BJ (cell line): ENCODE measurements around the gene TEX2. TPM values are rescaled to one million over a fixed set of nuclear protein-coding genes. Genes with fewer than 3 reads are reported as not detected.

Experiments used
- CTCF ChIA-PET: fragments of 350-600 bp; formaldehyde crosslinking; extraction: SDS; loops from one replicate; lab custom pipeline; 2021; ENCODE audit warnings: antibody characterized with exemption, inconsistent platforms; lab: Yijun Ruan, JAX
- POLR2A ChIA-PET: fragments of 300-600 bp; sonication (Branson Sonifier 250); formaldehyde crosslinking; extraction: SDS; loops from one replicate; lab custom pipeline; 2021; ENCODE audit warnings: antibody characterized with exemption; lab: Charles Lee
- DNase-seq: peaks from one replicate; pipeline ENCODE4 v3.0.0-alpha.2; 2011; ENCODE audit warnings: low read depth
- H3K27me3 ChIP-seq: 2 replicates; pipeline ENCODE4 v1.6.0; 2011; ENCODE audit warnings: low read length; ENCODE audit not compliant: control insufficient read depth, insufficient read depth
- H3K36me3 ChIP-seq: 2 replicates; pipeline ENCODE4 v1.5.1; 2011; ENCODE audit warnings: low read length; ENCODE audit not compliant: control insufficient read depth, insufficient read depth
- H3K4me3 ChIP-seq: 2 replicates; pipeline ENCODE4 v1.5.1; 2011; ENCODE audit warnings: low read depth, mild to moderate bottlenecking, control low read depth, low read length
- polyA plus RNA-seq: library from polyadenylated mRNA; depleted of rRNA; stranded (reverse); fragments of >200 nt; gene quantifications from 2 replicates; pipeline ENCODE4 v1.2.3, GENCODE V29; 2011
- TF ChIP-seq, protein P1 (sequence below): IDR thresholded peaks from 2 replicates; pipeline ENCODE4 v1.5.1; 2011; ENCODE audit warnings: low read depth, mild to moderate bottlenecking, control low read depth, inconsistent platforms, low read length, moderate library complexity; ENCODE audit not compliant: insufficient read depth

The TEX2 gene
- polyA plus RNA-seq, 1 experiment = 35.0 TPM

DNA sequence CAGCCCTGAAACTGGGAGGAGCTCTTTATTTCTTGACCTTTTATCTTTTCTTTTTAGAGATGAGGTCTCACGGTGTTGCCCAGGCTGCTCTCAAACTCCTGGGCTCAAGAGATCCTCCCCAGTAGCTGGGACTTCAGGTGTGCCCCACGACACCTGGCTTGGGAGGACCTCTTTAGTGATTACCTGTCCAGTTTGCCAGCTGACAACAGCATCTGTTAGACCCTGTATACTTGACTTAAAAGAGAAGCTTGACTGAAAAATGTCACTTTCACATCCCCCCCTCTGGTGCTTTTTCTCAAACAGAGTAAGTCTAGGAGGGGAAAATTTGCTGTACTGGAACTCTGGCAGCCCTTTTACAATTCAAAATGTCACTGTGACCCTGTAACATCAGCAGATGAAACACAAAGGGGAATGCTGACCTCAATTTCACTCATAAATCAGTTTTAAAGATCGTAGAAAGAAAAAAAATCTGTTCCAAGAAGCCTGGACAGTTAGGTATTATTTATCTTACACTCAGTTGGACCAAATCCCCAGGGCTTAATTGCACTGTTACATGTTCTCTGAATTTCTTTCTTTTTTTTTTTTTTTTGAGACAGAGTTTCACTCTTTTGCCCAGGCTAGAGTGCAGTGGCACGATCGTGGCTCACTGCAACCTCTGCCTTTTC, 131.3 kb downstream of the TEX2 start:
- CTCF ChIA-PET = interaction anchor here (0.8 to 17.2 kb wide), 10 partner anchors 13 to 220 kb away, joined by 3 to 388 read pairs (median 11); partner anchors contain the start of genes CSHL1 and GH1
- Histone ChIP-seq H3K36me3 (no peaks in the 10 kb centered on the region), H3K27me3 (no peaks in the 10 kb centered on the region), H3K4me3 (no peak overlapping the region)
- TF ChIP-seq, protein P1, sequence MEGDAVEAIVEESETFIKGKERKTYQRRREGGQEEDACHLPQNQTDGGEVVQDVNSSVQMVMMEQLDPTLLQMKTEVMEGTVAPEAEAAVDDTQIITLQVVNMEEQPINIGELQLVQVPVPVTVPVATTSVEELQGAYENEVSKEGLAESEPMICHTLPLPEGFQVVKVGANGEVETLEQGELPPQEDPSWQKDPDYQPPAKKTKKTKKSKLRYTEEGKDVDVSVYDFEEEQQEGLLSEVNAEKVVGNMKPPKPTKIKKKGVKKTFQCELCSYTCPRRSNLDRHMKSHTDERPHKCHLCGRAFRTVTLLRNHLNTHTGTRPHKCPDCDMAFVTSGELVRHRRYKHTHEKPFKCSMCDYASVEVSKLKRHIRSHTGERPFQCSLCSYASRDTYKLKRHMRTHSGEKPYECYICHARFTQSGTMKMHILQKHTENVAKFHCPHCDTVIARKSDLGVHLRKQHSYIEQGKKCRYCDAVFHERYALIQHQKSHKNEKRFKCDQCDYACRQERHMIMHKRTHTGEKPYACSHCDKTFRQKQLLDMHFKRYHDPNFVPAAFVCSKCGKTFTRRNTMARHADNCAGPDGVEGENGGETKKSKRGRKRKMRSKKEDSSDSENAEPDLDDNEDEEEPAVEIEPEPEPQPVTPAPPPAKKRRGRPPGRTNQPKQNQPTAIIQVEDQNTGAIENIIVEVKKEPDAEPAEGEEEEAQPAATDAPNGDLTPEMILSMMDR = no peak
- POLR2A ChIA-PET = interaction anchor here (0.9 kb wide), 1 partner anchor 14 kb away, joined by 3 read pairs; no protein-coding TSS in a partner anchor
- no peak for DNase-seq

DNA sequence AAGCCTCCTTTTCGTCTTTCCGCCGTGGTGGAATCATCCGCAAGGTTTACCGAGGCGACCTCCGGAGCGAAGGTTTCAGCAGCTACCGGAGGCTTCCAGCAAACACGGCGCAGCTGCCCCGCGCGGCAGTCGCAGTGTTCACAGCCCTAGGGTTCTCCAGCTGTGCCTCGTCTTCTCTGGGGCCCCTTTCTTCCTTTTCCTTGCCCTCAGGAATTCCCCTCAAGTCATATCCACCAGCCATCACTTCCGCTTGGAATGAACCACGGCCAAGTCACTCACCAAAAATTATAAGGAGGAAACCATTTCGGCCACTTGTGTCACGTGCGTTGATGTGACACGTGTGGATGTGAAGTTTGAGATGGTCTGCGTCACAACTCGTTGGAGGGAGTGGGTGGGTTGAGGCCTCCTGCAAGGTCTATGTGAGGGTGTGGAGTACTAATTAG, 132.5 kb downstream of the TEX2 start:
- CTCF ChIA-PET = interaction anchor here (0.9 to 17.2 kb wide), 7 partner anchors 14 to 251 kb away, joined by 3 to 388 read pairs (median 17); partner anchors contain the start of genes CSHL1 and GH1
- DNase-seq = no peak
- TF ChIP-seq, protein P1 = no peak
- no peaks in the 10 kb centered on the region for H3K36me3 ChIP-seq
- POLR2A ChIA-PET = interaction anchor here (0.9 to 2.1 kb wide), 2 partner anchors 15 kb away, joined by 3 to 7 read pairs; no protein-coding TSS in a partner anchor
- H3K4me3 ChIP-seq = peak overlapping the region; percentile 51
- no peaks in the 10 kb centered on the region for H3K27me3 ChIP-seq

DNA sequence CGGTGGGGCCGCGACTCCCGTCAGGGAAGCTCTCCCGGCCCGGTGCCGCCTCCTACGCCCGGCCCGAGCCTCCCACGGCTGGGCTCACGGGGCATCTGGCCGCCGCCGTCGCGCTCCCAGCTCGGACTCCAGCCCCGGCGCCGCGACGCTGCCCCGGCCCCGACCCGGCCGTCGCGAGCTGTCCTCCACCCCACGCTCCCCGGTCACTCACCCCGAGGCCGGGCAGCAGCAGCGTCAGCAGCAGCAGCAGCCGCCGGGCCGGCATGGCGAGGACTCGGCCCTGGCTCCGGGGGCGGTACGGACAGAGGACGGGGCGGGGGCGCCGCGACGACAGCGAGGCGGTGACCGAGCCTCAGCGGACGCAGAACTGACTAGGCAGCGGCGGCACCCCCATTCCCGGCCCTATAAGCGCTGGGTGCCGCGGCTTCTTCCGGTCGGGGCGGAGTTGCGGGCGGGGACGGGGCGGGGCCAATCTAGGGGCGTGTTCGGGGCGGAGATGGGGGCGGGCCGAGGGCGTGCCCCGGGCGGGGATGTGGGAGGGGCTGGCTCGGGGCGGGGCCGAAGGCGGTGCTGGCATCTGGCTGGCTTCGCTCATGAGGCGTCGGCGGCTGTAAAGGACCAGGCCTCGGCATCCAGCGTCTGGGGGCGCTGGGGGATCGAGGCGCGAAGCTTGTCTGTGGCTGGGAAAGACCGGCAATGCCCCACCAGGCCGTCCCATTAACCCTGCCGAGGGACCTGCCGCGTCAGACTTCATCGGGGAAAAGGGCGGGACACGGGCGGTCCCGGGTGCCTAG, 133.1 kb downstream of the TEX2 start, which contains the start of gene ERN1:
Gene ERN1 (minus strand): TSS at position 380 of the 794 bp plus-strand sequence. CDS start 115 bp downstream, at position 265.
- Histone ChIP-seq H3K27me3 (no peaks in the 10 kb centered on the region), H3K36me3 (no peaks in the 10 kb centered on the region), H3K4me3 (peak within 1 kb of the TSS; percentile 69)
- ChIA-PET POLR2A (interaction anchor here (2.1 kb wide), 1 partner anchor 16 kb away, joined by 7 read pairs; no protein-coding TSS in a partner anchor), CTCF (interaction anchor here (0.9 to 17.2 kb wide), 7 partner anchors 15 to 251 kb away, joined by 3 to 388 read pairs (median 16); partner anchors contain the start of genes CSHL1 and GH1)
- TF ChIP-seq, protein P1 = no peak
- DNase-seq = no peak

DNA sequence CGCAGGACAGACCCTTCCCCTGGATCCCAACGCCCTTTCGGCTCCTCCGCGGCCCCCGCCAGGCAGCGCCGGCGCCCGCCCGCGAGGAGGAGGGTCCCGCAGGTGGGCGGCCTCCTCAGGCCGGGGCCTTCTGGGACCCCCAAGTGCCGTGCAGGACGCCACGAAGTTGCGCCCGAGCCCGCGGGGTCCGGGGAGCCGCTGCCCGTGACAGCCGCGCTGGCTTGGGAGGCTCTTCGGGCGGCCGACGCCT, 133.6 kb downstream of the TEX2 start:
- CTCF ChIA-PET = interaction anchor here (1.6 to 17.2 kb wide), 3 partner anchors 16 to 101 kb away, joined by 4 to 388 read pairs (median 58); no protein-coding TSS in a partner anchor
- TF ChIP-seq, protein P1 = no peak
- Histone ChIP-seq H3K4me3 (peak overlapping the region; percentile 69), H3K36me3 (no peaks in the 10 kb centered on the region), H3K27me3 (no peaks in the 10 kb centered on the region)
- POLR2A ChIA-PET = interaction anchor here (2.1 kb wide), 1 partner anchor 16 kb away, joined by 7 read pairs; no protein-coding TSS in a partner anchor
- DNase-seq = no peak
